HCT116 (cell line): Measurements from ENCODE around the gene TENM4. TPM values are rescaled to one million over a fixed set of nuclear protein-coding genes. Genes with fewer than 3 reads are reported as not detected.

Experiments used
- ATAC-seq: fragments of 200-7000 bp; cut with Tn5 transposase; 2 replicates; pipeline ENCODE4 v1.9.1; 2020; ENCODE audit warnings: mild to moderate bottlenecking, moderate library complexity
- BruUV-seq: library from RNA; stranded (reverse); fragments of 400-500 nt; replicated peaks from 2 replicates; lab custom pipeline; 2021; lab: Mats Ljungman, UMichigan
- CTCF ChIA-PET: fragments of 300-600 bp; sonication (Branson Sonifier 250); formaldehyde crosslinking; loops from one replicate; lab custom pipeline; 2021; ENCODE audit warnings: antibody characterized with exemption; lab: Charles Lee
- POLR2A ChIA-PET: fragments of 300-600, 350-600 bp; sonication (Branson Sonifier 250); formaldehyde crosslinking; loops from one replicate; lab custom pipeline; 2021; ENCODE audit warnings: antibody characterized with exemption; lab: Charles Lee
- RAD21 ChIA-PET, 2 experiments: fragments of 300-600 bp; sonication (Branson Sonifier 250); formaldehyde crosslinking; loops; one replicate each; lab custom pipeline; 2023; ENCODE audit warnings: low total read pairs in 2 of 2; ENCODE audit not compliant: uncharacterized antibody in 2 of 2, unreplicated experiment in 2 of 2, low non-redundant PET in 1 of 2; lab: Charles Lee
- DNase-seq: peaks from one replicate; pipeline ENCODE4 v3.0.0-alpha.2; 2010; ENCODE audit warnings: low read depth, low spot score
- H2AFZ ChIP-seq: fragments of 200-600 bp; shearing (Covaris generic), sonication (generic); 2 replicates; pipeline ENCODE4 v1.6.1; 2017; ENCODE audit warnings: low read depth, mixed run types, mixed read lengths, antibody characterized with exemption, low read length; ENCODE audit not compliant: poor library complexity, severe bottlenecking
- H3K27ac ChIP-seq: 2 replicates; pipeline ENCODE4 v1.5.1; 2012; ENCODE audit warnings: low read depth, low read length
- H3K27me3 ChIP-seq: fragments of 200-600 bp; sonication (generic); 2 replicates; pipeline ENCODE4 v1.6.1; 2016; ENCODE audit warnings: mixed run types, low read length, mixed read lengths; ENCODE audit not compliant: insufficient read depth
- H3K36me3 ChIP-seq, 2 experiments: fragments of 200-500 bp in 1 of 2; fragments of 200-600 bp in 1 of 2; sonication (Bioruptor generic) in 1 of 2; sonication (generic) in 1 of 2; 2 replicates each; pipeline versions ENCODE4 v1.5.1 to v1.6.1; 2014 to 2016; ENCODE audit warnings: low read length in 2 of 2, inconsistent platforms in 1 of 2, mixed read lengths in 1 of 2, mixed run types in 1 of 2; ENCODE audit not compliant: insufficient read depth in 2 of 2, control insufficient read depth in 1 of 2
- H3K4me1 ChIP-seq, 2 experiments: fragments of 200-600 bp in 1 of 2; sonication (generic) in 1 of 2; 2 replicates each; pipeline versions ENCODE4 v1.5.1 to v1.6.1; 2012 to 2017; ENCODE audit warnings: low read length in 2 of 2, inconsistent platforms in 1 of 2, mild to moderate bottlenecking in 1 of 2, mixed read lengths in 1 of 2, mixed run types in 1 of 2, moderate library complexity in 1 of 2; ENCODE audit not compliant: insufficient read depth in 2 of 2, control insufficient read depth in 1 of 2
- H3K4me2 ChIP-seq: fragments of 200-600 bp; sonication (generic); 2 replicates; pipeline ENCODE4 v1.6.1; 2017; ENCODE audit warnings: mixed run types, low read length, mixed read lengths
- H3K4me3 ChIP-seq, 2 experiments: fragments of 200-600 bp in 1 of 2; sonication (generic) in 1 of 2; replicated peaks in 1 of 2; 2 replicates each; pipeline ENCODE4 v1.5.1; 2011 to 2016; ENCODE audit warnings: low read length in 2 of 2, control low read depth in 1 of 2, low read depth in 1 of 2, mild to moderate bottlenecking in 1 of 2, mixed read lengths in 1 of 2, mixed run types in 1 of 2
- H3K79me2 ChIP-seq: fragments of 200-600 bp; sonication (generic); 2 replicates; pipeline ENCODE4 v1.6.1; 2017; ENCODE audit warnings: mild to moderate bottlenecking, mixed run types, low read length, moderate library complexity, mixed read lengths; ENCODE audit not compliant: insufficient read depth
- H3K9ac ChIP-seq: fragments of 200-600 bp; sonication (generic); 2 replicates; pipeline ENCODE4 v1.6.1; 2016; ENCODE audit warnings: low read length, mixed read lengths
- H3K9me2 ChIP-seq: fragments of 200-600 bp; sonication (generic), shearing (Covaris generic); 2 replicates; pipeline ENCODE4 v1.6.1; 2017; ENCODE audit warnings: mixed run types, mild to moderate bottlenecking, moderate library complexity; ENCODE audit not compliant: insufficient read depth
- H3K9me3 ChIP-seq, 2 experiments: fragments of 200-500 bp in 1 of 2; fragments of 200-600 bp in 1 of 2; sonication (Bioruptor generic) in 1 of 2; sonication (generic) in 1 of 2; 2 replicates each; pipeline ENCODE4 v1.6.1; 2014 to 2017; ENCODE audit warnings: low read length in 2 of 2, mixed read lengths in 2 of 2, inconsistent platforms in 1 of 2, low read depth in 1 of 2, mild to moderate bottlenecking in 1 of 2, mixed run types in 1 of 2, moderate library complexity in 1 of 2; ENCODE audit not compliant: control insufficient read depth in 1 of 2, insufficient read depth in 1 of 2
- H4K20me1 ChIP-seq: fragments of 200-600 bp; sonication (generic), shearing (Covaris generic); 2 replicates; pipeline ENCODE4 v1.6.1; 2017; ENCODE audit warnings: mixed run types, mild to moderate bottlenecking, moderate library complexity; ENCODE audit not compliant: insufficient read depth
- EGR1 ChIP-seq: IDR thresholded peaks from 2 replicates; pipeline ENCODE4 v1.6.1; 2012; ENCODE audit warnings: low read depth
- EZH2 ChIP-seq: fragments of 200-600 bp; sonication (generic); IDR thresholded peaks from 2 replicates; pipeline ENCODE4 v1.6.1; 2017; ENCODE audit warnings: antibody characterized with exemption, mixed run types
- FOSL1 ChIP-seq: IDR thresholded peaks from 2 replicates; pipeline ENCODE4 v1.6.1; 2012; ENCODE audit warnings: low read depth
- JUND ChIP-seq: IDR thresholded peaks from 2 replicates; pipeline ENCODE4 v1.6.1; 2012
- RAD21 ChIP-seq: IDR thresholded peaks from 2 replicates; pipeline ENCODE4 v1.6.1; 2012; ENCODE audit warnings: low read depth, mild to moderate bottlenecking
- ZFX ChIP-seq: fragments of 450-650 bp; IDR thresholded peaks from 2 replicates; pipeline ENCODE4 v1.6.1; 2017
- ZNF274 ChIP-seq: fragments of 200-500 bp; sonication (Bioruptor generic); IDR thresholded peaks from 2 replicates; pipeline ENCODE4 v1.6.1; 2014; ENCODE audit warnings: mild to moderate bottlenecking, low read depth, low read length, inconsistent platforms
- intact Hi-C: fragments of 100-400 bp; cut with micrococcal nuclease; formaldehyde crosslinking; loops from 2 replicates; pipeline ENCODE4 v1.10.0; 2022
- total RNA-seq: library from RNA; stranded (reverse); gene quantifications from one replicate; pipeline ENCODE4 v1.2.1, GENCODE V29; 2021; ENCODE audit not compliant: unreplicated experiment
- TF ChIP-seq, protein P1 (sequence below): IDR thresholded peaks from 2 replicates; pipeline ENCODE4 v1.6.1; 2012; ENCODE audit warnings: low read depth
- TF ChIP-seq, protein P2 (sequence below): IDR thresholded peaks from 2 replicates; pipeline ENCODE4 v1.6.1; 2012
- TF ChIP-seq, protein P3 (sequence below): IDR thresholded peaks from 2 replicates; pipeline ENCODE4 v1.6.1; 2011; ENCODE audit warnings: mild to moderate bottlenecking, low read length, moderate library complexity; ENCODE audit not compliant: insufficient replicate concordance; ENCODE audit errors: extremely low read depth

Gene TENM4
- total RNA-seq, 1 experiment from 2014 or later: 0.05 TPM

DNA sequence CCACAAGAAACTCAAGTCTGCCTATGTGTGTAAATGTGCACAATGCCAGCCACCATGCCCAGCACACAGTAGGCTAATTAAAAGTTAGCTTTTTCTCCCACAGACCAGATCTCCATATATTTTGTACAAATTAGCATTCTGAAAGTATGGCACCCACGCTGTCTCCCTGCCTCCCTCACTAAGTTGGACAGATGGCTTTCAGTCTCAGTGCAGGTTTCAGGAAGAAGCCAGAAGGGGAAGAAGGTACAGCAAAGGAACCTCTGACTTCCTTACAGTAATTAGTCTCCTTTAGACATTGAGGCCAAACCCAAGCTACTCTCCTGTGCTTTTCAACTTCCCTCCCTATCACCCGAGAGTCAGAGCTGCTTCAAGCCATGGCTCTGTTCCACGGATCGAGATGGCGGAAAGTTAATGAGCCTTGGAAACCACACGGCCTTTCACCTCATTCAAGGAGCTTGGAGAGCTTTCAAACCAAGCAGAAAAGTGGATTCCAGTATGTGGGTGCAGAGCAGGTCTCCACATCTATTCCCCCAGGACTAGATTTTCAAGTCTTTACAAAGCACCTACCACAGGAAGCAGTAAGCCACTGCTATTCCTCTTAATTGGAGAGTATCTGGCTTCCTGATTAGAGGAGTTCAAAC lies 645.1 kb downstream of the TENM4 start:
- intact Hi-C loops: loop anchor here (5.0 kb wide), 1 partner anchor 148 kb away; no protein-coding TSS in a partner anchor
- RAD21 ChIA-PET: no interaction called here
- no peaks in the 10 kb centered on the region for H4K20me1 ChIP-seq

DNA sequence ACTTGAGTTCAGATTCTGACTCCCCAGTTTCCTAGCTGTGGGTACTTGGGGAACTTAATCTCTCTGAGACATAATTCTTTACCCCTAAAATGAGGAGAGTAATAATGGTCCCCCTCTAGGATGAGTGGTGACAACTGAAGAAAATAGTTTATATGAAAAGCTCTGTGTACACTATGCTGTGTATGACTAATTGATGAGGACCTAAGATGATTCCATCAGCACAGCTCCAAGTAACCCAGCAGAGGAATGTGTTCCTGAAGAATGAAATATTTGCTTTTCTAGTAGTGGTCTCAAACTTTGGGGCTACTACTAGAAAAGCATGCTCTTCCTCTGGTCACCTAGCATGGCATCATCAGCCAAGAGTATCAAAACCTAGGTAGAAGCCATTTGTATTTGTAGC lies 648.9 kb downstream of the TENM4 start:
- Histone ChIP-seq H3K9me3 (no peaks in the 10 kb centered on the region), H3K9me2 (no peaks in the 10 kb centered on the region), H3K27ac (no peak overlapping the region), H3K4me2 (no peak overlapping the region), H3K4me1 (no peaks in the 10 kb centered on the region), H3K4me3 (no peak overlapping the region), H3K27me3 (peaks cover 56% of the 10 kb centered on the region), H2AFZ (no peak overlapping the region), H3K36me3 (no peaks in the 10 kb centered on the region), H3K9ac (no peak overlapping the region), H3K79me2 (no peaks in the 10 kb centered on the region), H4K20me1 (no peaks in the 10 kb centered on the region)
- ChIA-PET POLR2A (no interaction called here), RAD21 (no interaction called here), CTCF (no interaction called here)
- BruUV-seq: no TSS peak
- intact Hi-C loops: no loop called here
- DNase-seq (no peak), ATAC-seq (no peak)
- TF ChIP-seq, protein P1, sequence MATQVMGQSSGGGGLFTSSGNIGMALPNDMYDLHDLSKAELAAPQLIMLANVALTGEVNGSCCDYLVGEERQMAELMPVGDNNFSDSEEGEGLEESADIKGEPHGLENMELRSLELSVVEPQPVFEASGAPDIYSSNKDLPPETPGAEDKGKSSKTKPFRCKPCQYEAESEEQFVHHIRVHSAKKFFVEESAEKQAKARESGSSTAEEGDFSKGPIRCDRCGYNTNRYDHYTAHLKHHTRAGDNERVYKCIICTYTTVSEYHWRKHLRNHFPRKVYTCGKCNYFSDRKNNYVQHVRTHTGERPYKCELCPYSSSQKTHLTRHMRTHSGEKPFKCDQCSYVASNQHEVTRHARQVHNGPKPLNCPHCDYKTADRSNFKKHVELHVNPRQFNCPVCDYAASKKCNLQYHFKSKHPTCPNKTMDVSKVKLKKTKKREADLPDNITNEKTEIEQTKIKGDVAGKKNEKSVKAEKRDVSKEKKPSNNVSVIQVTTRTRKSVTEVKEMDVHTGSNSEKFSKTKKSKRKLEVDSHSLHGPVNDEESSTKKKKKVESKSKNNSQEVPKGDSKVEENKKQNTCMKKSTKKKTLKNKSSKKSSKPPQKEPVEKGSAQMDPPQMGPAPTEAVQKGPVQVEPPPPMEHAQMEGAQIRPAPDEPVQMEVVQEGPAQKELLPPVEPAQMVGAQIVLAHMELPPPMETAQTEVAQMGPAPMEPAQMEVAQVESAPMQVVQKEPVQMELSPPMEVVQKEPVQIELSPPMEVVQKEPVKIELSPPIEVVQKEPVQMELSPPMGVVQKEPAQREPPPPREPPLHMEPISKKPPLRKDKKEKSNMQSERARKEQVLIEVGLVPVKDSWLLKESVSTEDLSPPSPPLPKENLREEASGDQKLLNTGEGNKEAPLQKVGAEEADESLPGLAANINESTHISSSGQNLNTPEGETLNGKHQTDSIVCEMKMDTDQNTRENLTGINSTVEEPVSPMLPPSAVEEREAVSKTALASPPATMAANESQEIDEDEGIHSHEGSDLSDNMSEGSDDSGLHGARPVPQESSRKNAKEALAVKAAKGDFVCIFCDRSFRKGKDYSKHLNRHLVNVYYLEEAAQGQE: no peak
- TF ChIP-seq RAD21 (no peak), ZFX (no peak), ZNF274 (no peak), EGR1 (no peak), EZH2 (no peak)
- TF ChIP-seq, protein P2, sequence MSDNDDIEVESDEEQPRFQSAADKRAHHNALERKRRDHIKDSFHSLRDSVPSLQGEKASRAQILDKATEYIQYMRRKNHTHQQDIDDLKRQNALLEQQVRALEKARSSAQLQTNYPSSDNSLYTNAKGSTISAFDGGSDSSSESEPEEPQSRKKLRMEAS: no peak
- TF ChIP-seq, protein P3, sequence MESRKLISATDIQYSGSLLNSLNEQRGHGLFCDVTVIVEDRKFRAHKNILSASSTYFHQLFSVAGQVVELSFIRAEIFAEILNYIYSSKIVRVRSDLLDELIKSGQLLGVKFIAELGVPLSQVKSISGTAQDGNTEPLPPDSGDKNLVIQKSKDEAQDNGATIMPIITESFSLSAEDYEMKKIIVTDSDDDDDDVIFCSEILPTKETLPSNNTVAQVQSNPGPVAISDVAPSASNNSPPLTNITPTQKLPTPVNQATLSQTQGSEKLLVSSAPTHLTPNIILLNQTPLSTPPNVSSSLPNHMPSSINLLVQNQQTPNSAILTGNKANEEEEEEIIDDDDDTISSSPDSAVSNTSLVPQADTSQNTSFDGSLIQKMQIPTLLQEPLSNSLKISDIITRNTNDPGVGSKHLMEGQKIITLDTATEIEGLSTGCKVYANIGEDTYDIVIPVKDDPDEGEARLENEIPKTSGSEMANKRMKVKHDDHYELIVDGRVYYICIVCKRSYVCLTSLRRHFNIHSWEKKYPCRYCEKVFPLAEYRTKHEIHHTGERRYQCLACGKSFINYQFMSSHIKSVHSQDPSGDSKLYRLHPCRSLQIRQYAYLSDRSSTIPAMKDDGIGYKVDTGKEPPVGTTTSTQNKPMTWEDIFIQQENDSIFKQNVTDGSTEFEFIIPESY: no peak

More for the DNA sequence above, 645.1 kb downstream of the TENM4 start:
- Histone ChIP-seq H2AFZ (no peak overlapping the region), H3K9me3 (no peaks in the 10 kb centered on the region), H3K27ac (no peak overlapping the region)
- POLR2A ChIA-PET: no interaction called here
- ATAC-seq (no peak), DNase-seq (no peak)
- TF ChIP-seq, protein P3: no peak
- TF ChIP-seq FOSL1 (no peak), JUND (no peak), EGR1 (no peak), ZNF274 (no peak)
- TF ChIP-seq, all 23 proteins: peak for 0
- Histone ChIP-seq H3K9ac (no peak overlapping the region), H3K79me2 (no peaks in the 10 kb centered on the region), H3K9me2 (no peaks in the 10 kb centered on the region), H3K27me3 (peaks cover 51% of the 10 kb centered on the region), H3K4me1 (no peaks in the 10 kb centered on the region), H3K4me3 (no peak overlapping the region), H3K4me2 (no peak overlapping the region), H3K36me3 (no peaks in the 10 kb centered on the region)
- no TSS peak for BruUV-seq
- CTCF ChIA-PET: no interaction called here
